NCI-H2171 (cell line): ENCODE data around the gene CCL16.
A peak's percentile ranks its signal among the peaks of the same experiment; 100 is the strongest.

Source experiments
- DNase-seq: peaks from one replicate; lab custom pipeline; 2025; lab: John Stamatoyannopoulos, UW

The CCL16 gene

GRCh38 chr17:35936063-35936462, 45.2 kb downstream of the CCL16 start:
- DNase-seq: no peak

- DNase-seq: no peak
Observed at GRCh38 chr17:35934760-35935159, 46.5 kb downstream of the CCL16 start.

GRCh38 chr17:35932586-35932985, 48.7 kb downstream of the CCL16 start:
- DNase-seq: no peak

- DNase-seq: no peak
Observed at GRCh38 chr17:35931794-35932425, 49.4 kb downstream of the CCL16 start.

GRCh38 chr17:35930211-35931065, 50.9 kb downstream of the CCL16 start, which contains the start of gene RDM1:
TSS of gene RDM1 (minus strand) at chr17:35930773. CDS start at chr17:35930727, 46 bp downstream.
- DNase-seq: peak; percentile 91

GRCh38 chr17:35927714-35928113, 53.6 kb downstream of the CCL16 start:
- no peak for DNase-seq
